ENCODE results near the gene CACHD1. TPM values are rescaled to one million over a fixed set of nuclear protein-coding genes. Genes with fewer than 3 reads are reported as not detected.

Gene CACHD1
- total and polyA plus RNA-seq, 9 of the 15 experiments (the other 6 are each of a cell fraction or from before 2014, with no cell fraction given), result 0.07 TPM; not detected in 8

DNA sequence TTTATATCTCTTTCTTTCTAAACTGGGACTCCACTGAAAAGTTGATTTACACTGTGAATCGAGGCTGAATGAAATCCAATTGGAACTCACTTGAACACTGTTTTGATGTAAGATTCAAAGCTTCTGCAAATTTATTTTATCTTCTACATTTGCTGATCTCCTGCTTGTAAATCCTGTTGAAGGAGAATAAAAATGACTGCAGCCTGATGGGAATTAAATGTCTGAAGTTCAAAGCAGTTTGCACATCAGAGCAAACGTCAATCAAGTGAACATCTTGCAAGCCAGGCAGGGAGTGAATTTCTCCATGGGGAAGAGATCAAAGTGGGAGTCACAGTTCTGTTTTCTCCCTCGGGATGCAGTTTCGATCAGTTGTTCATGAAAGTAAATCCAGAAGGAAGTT lies 127.2 kb downstream of the CACHD1 start:
- ATAC-seq, result no peak
- Histone ChIP-seq H3K27ac (ENCODE audit: extremely low read depth, low read depth, low read length) (no peak overlapping the region), H4K20me1 (replicated peaks; ENCODE audit: control insufficient read depth, insufficient read depth, low read length) (no peaks in the 10 kb centered on the region), H3K9me3 (replicated peaks; ENCODE audit: control insufficient read depth, insufficient read depth, low read depth, low read length) (no peaks in the 10 kb centered on the region), H3K27me3 (ENCODE audit: control insufficient read depth in 2 of 2, insufficient read depth in 2 of 2, low read length in 2 of 2) (no peaks in the 10 kb centered on the region), H3K9me1 (ENCODE audit: control insufficient read depth, insufficient read depth, low read length) (no peaks in the 10 kb centered on the region), H3K4me1 (replicated peaks in 1 of 2; ENCODE audit: control insufficient read depth in 2 of 2, insufficient read depth in 2 of 2, low read length in 2 of 2) (no peaks in the 10 kb centered on the region), H3K9ac (ENCODE audit: insufficient read depth in 1 of 2, low read depth in 2 of 2, low read length in 2 of 2) (no peak overlapping the region), H3K79me2 (ENCODE audit: control insufficient read depth, insufficient read depth, low read length) (no peaks in the 10 kb centered on the region), H3K4me2 (ENCODE audit: insufficient read depth, low read length) (no peak overlapping the region), H3K4me3 (no peak overlapping the region), H3K36me3 (ENCODE audit: control insufficient read depth, insufficient read depth, low read length) (no peaks in the 10 kb centered on the region), H2AFZ (ENCODE audit: low read depth, low read length) (no peak overlapping the region)
- intact Hi-C loops (cut with micrococcal nuclease) (no loop called here), in situ Hi-C loops (cut with MboI) (no loop called here)
- BruUV-seq (replicated peaks), result no TSS peak
- CTCF ChIA-PET (ENCODE audit: low intra/inter-chr PET ratio), result no interaction called here
- 0% methylated on average over 4 of the region's 4 CpGs for WGBS (ENCODE audit: insufficient coverage, low coverage, missing lambda C conversion rate)
- no peak for FAIRE-seq
- TF ChIP-seq NEUROD1 (IDR thresholded peaks at IDR 0.05; ENCODE audit: borderline replicate concordance, low read depth, low read length, partially characterized antibody), result no peak
- TF ChIP-seq, protein P1, sequence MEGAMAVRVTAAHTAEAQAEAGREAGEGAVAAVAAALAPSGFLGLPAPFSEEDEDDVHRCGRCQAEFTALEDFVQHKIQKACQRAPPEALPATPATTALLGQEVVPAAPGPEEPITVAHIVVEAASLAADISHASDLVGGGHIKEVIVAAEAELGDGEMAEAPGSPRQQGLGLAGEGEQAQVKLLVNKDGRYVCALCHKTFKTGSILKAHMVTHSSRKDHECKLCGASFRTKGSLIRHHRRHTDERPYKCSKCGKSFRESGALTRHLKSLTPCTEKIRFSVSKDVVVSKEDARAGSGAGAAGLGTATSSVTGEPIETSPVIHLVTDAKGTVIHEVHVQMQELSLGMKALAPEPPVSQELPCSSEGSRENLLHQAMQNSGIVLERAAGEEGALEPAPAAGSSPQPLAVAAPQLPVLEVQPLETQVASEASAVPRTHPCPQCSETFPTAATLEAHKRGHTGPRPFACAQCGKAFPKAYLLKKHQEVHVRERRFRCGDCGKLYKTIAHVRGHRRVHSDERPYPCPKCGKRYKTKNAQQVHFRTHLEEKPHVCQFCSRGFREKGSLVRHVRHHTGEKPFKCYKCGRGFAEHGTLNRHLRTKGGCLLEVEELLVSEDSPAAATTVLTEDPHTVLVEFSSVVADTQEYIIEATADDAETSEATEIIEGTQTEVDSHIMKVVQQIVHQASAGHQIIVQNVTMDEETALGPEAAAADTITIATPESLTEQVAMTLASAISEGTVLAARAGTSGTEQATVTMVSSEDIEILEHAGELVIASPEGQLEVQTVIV (CRISPR knock-in tag; IDR thresholded peaks at IDR 0.05; ENCODE audit: borderline replicate concordance), result no peak
- TF ChIP-seq ZNF707 (CRISPR knock-in tag; conservative IDR thresholded peaks at IDR 0.05), result no peak
- TF ChIP-seq CCAR2 (IDR thresholded peaks at IDR 0.05; ENCODE audit: low read depth, low read length), result no peak
- no peak for TF ChIP-seq PHB2 (IDR thresholded peaks at IDR 0.05; ENCODE audit: low read depth)
- TF ChIP-seq SNIP1 (IDR thresholded peaks at IDR 0.05; ENCODE audit: low read depth), result no peak
- TF ChIP-seq FOS (IDR thresholded peaks at IDR 0.05; ENCODE audit: extremely low read depth, insufficient read length), result no peak
- TF ChIP-seq PPARD (CRISPR knock-in tag; IDR thresholded peaks at IDR 0.05), result no peak
- TF ChIP-seq ZNF184 (CRISPR knock-in tag; IDR thresholded peaks at IDR 0.05), result no peak
- no peak for TF ChIP-seq POLR3G (IDR thresholded peaks at IDR 0.05; ENCODE audit: extremely low read depth, insufficient read length, insufficient replicate concordance)
- no peak for TF ChIP-seq MYBL2 (IDR thresholded peaks at IDR 0.05; ENCODE audit: low read depth)
- TF ChIP-seq MYBL2 (CRISPR knock-in tag; IDR thresholded peaks at IDR 0.05; ENCODE audit: borderline replicate concordance), result no peak
- TF ChIP-seq HDAC3 (IDR thresholded peaks at IDR 0.05; ENCODE audit: borderline replicate concordance, partially characterized antibody), result no peak
- TF ChIP-seq, protein P2, sequence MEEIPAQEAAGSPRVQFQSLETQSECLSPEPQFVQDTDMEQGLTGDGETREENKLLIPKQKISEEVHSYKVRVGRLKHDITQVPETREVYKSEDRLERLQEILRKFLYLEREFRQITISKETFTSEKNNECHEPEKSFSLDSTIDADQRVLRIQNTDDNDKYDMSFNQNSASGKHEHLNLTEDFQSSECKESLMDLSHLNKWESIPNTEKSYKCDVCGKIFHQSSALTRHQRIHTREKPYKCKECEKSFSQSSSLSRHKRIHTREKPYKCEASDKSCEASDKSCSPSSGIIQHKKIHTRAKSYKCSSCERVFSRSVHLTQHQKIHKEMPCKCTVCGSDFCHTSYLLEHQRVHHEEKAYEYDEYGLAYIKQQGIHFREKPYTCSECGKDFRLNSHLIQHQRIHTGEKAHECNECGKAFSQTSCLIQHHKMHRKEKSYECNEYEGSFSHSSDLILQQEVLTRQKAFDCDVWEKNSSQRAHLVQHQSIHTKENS (CRISPR knock-in tag; IDR thresholded peaks at IDR 0.05), result no peak
- no peak for TF ChIP-seq KAT2B (IDR thresholded peaks at IDR 0.05; ENCODE audit: low read depth, low read length)
- no peak for TF ChIP-seq ZNF311 (CRISPR knock-in tag; IDR thresholded peaks at IDR 0.05)
- no peak for TF ChIP-seq SNRNP70 (optimal IDR thresholded peaks at IDR 0.05; ENCODE audit: low read depth, low read length)
- TF ChIP-seq TEAD2 (tag; IDR thresholded peaks at IDR 0.05), result no peak
- TF ChIP-seq KDM4B (IDR thresholded peaks at IDR 0.05; ENCODE audit: borderline replicate concordance in 2 of 2, low read depth in 1 of 2), result no peak
- no peak for TF ChIP-seq KHSRP (IDR thresholded peaks at IDR 0.05)
- no peak for DNase-seq (ENCODE audit: extremely low read depth in 1 of 4, low spot score in 3 of 4)
- POLR2A ChIA-PET, result no interaction called here

All from K562 (cell line).